Endothelial cell of umbilical vein (primary cell): ENCODE measurements around the gene SHLD2. TPM values are rescaled to one million over a fixed set of nuclear protein-coding genes. Genes with fewer than 3 reads are reported as not detected.

ENCODE experiments used
- BruUV-seq: library from RNA; stranded (reverse); fragments of 400-500 nt; replicated peaks from 2 replicates; lab custom pipeline; 2021; lab: Mats Ljungman, UMichigan
- CTCF ChIA-PET: fragments of 300-600, 350-600 bp; sonication (Branson Sonifier 250); formaldehyde crosslinking; loops from one replicate; lab custom pipeline; 2021; ENCODE audit warnings: antibody characterized with exemption, inconsistent platforms; lab: Charles Lee
- POLR2A ChIA-PET: fragments of 300-600, 350-600 bp; sonication (Branson Sonifier 250); formaldehyde crosslinking; loops from one replicate; lab custom pipeline; 2021; ENCODE audit warnings: antibody characterized with exemption, inconsistent platforms; lab: Charles Lee
- DNase-seq: peaks from one replicate; pipeline ENCODE4 v3.0.0-alpha.2; 2011; ENCODE audit warnings: low read depth, low spot score
- FAIRE-seq: peaks from 2 replicates; lab custom pipeline; 2011; peaks lifted over from hg19 to GRCh38; lab: Jason Lieb, UNC
- H2AFZ ChIP-seq: 2 replicates; pipeline ENCODE4 v1.6.0; 2012; ENCODE audit warnings: low read depth, low read length, control low read depth, inconsistent platforms
- H3K27ac ChIP-seq: 2 replicates; pipeline ENCODE4 v1.5.1; 2011; ENCODE audit warnings: low read depth, mild to moderate bottlenecking, control low read depth, low read length, moderate library complexity; ENCODE audit not compliant: insufficient read depth
- H3K27me3 ChIP-seq, 2 experiments: 2 replicates each; pipeline versions ENCODE4 v1.6.0 to v1.6.1; 2011; ENCODE audit warnings: low read length in 2 of 2, mixed read lengths in 1 of 2; ENCODE audit not compliant: control insufficient read depth in 2 of 2, insufficient read depth in 2 of 2
- H3K36me3 ChIP-seq, 2 experiments: 2 replicates in 1 of 2; 3 replicates in 1 of 2; pipeline ENCODE4 v1.5.1; 2011; ENCODE audit warnings: low read length in 2 of 2, mild to moderate bottlenecking in 1 of 2, moderate library complexity in 1 of 2; ENCODE audit not compliant: control insufficient read depth in 2 of 2, insufficient read depth in 2 of 2; ENCODE audit errors: extremely low read depth in 1 of 2
- H3K4me1 ChIP-seq: 3 replicates; pipeline ENCODE4 v1.5.1; 2011; ENCODE audit warnings: mild to moderate bottlenecking, low read length; ENCODE audit not compliant: control insufficient read depth, insufficient read depth; ENCODE audit errors: extremely low read depth
- H3K4me2 ChIP-seq: 2 replicates; pipeline ENCODE4 v1.6.1; 2011; ENCODE audit warnings: low read length, control low read depth, mixed read lengths; ENCODE audit not compliant: insufficient read depth
- H3K4me3 ChIP-seq, 3 experiments: fragments of 200-600 bp in 1 of 3; sonication (generic), shearing (Covaris generic) in 1 of 3; replicated peaks in 1 of 3; 2 replicates each; pipeline ENCODE4 v1.5.1; 2011 to 2016; ENCODE audit warnings: control low read depth in 3 of 3, low read length in 3 of 3, mild to moderate bottlenecking in 2 of 3, inconsistent platforms in 1 of 3, low read depth in 1 of 3, moderate library complexity in 1 of 3; ENCODE audit not compliant: insufficient read depth in 1 of 3
- H3K79me2 ChIP-seq: 2 replicates; pipeline ENCODE4 v1.6.0; 2012; ENCODE audit warnings: low read length, inconsistent platforms; ENCODE audit not compliant: control insufficient read depth, insufficient read depth
- H3K9ac ChIP-seq: replicated peaks from 2 replicates; pipeline ENCODE3; 2011; ENCODE audit warnings: low read length, control low read depth; ENCODE audit not compliant: insufficient read depth; ENCODE audit errors: extremely low read depth
- H3K9me1 ChIP-seq: replicated peaks from 3 replicates; pipeline ENCODE4 v1.6.0; 2011; ENCODE audit warnings: mild to moderate bottlenecking, low read length; ENCODE audit not compliant: control insufficient read depth, insufficient read depth; ENCODE audit errors: extremely low read depth
- H3K9me3 ChIP-seq: replicated peaks from 2 replicates; pipeline ENCODE4 v1.5.1; 2012; ENCODE audit warnings: low read length, inconsistent platforms; ENCODE audit not compliant: control insufficient read depth, insufficient read depth
- H4K20me1 ChIP-seq: replicated peaks from 2 replicates; pipeline ENCODE3; 2011; ENCODE audit warnings: mild to moderate bottlenecking, low read length; ENCODE audit not compliant: control insufficient read depth, insufficient read depth; ENCODE audit errors: extremely low read depth
- CTCF ChIP-seq, 2 donors: IDR thresholded peaks; 1 replicate in 1 of 2; 2 replicates in 1 of 2; pipeline ENCODE4 v1.5.1; 2011; ENCODE audit warnings: low read length in 2 of 2, mild to moderate bottlenecking in 2 of 2, moderate library complexity in 2 of 2, control low read depth in 1 of 2, inconsistent platforms in 1 of 2, low read depth in 1 of 2; ENCODE audit not compliant: insufficient read depth in 1 of 2; ENCODE audit errors: extremely low read depth in 1 of 2
- EZH2 ChIP-seq: IDR thresholded peaks from 2 replicates; pipeline ENCODE4 v1.6.1; 2012; ENCODE audit warnings: borderline replicate concordance, low read depth, mild to moderate bottlenecking, moderate library complexity, low read length, inconsistent platforms; ENCODE audit not compliant: severe bottlenecking
- FOS ChIP-seq: IDR thresholded peaks from 2 replicates; pipeline ENCODE4 v1.6.1; 2011; ENCODE audit warnings: mild to moderate bottlenecking, low read length, moderate library complexity, borderline replicate concordance; ENCODE audit not compliant: insufficient read depth
- GATA2 ChIP-seq: IDR thresholded peaks from 2 replicates; pipeline ENCODE4 v1.7.0; 2011; ENCODE audit warnings: low read depth, mild to moderate bottlenecking, moderate library complexity, mixed read lengths, low read length; ENCODE audit not compliant: insufficient read length, insufficient read depth
- MAX ChIP-seq: IDR thresholded peaks from 2 replicates; pipeline ENCODE4 v1.6.1; 2011; ENCODE audit not compliant: insufficient read depth, insufficient read length
- MYC ChIP-seq: IDR thresholded peaks from one replicate; pipeline ENCODE4 v1.6.1; 2011; ENCODE audit warnings: mild to moderate bottlenecking, low read depth, low read length
- POLR2AphosphoS5 ChIP-seq: IDR thresholded peaks from 2 replicates; pipeline ENCODE4 v1.6.1; 2012; ENCODE audit warnings: low read depth, mild to moderate bottlenecking, control low read depth, low read length, moderate library complexity; ENCODE audit not compliant: insufficient read depth
- dilution Hi-C: fragments of 300-500 bp; cut with MboI; formaldehyde crosslinking; loops from one replicate; pipeline ENCODE4 v1.15.0; 2019; ENCODE audit warnings: low sequenced_read_pairs; ENCODE audit not compliant: extremely low pct_ligation_motif_present
- intact Hi-C: fragments of 100-400 bp; cut with micrococcal nuclease; formaldehyde crosslinking; loops from one replicate; pipeline ENCODE4 v1.10.0; 2022
- polyA plus RNA-seq, 4 experiments: library from polyadenylated mRNA; depleted of rRNA in 3 of 4; stranded (reverse) in 3 of 4; unstranded in 1 of 4; fragments of >200 nt; gene quantifications; 2 replicates each; pipeline versions ENCODE4 v1.2.1 to v1.2.3, GENCODE V29; 2011 to 2012; ENCODE audit warnings: missing spikeins in 1 of 4
- total RNA-seq: library from RNA; stranded (reverse); gene quantifications from 2 replicates; pipeline ENCODE4 v1.2.3, GENCODE V29; 2021

Gene SHLD2
- total and polyA plus RNA-seq, 2 donors (not counting 3 experiments of a cell fraction or from before 2014, with no cell fraction given): 6.1 to 22.4 TPM

DNA sequence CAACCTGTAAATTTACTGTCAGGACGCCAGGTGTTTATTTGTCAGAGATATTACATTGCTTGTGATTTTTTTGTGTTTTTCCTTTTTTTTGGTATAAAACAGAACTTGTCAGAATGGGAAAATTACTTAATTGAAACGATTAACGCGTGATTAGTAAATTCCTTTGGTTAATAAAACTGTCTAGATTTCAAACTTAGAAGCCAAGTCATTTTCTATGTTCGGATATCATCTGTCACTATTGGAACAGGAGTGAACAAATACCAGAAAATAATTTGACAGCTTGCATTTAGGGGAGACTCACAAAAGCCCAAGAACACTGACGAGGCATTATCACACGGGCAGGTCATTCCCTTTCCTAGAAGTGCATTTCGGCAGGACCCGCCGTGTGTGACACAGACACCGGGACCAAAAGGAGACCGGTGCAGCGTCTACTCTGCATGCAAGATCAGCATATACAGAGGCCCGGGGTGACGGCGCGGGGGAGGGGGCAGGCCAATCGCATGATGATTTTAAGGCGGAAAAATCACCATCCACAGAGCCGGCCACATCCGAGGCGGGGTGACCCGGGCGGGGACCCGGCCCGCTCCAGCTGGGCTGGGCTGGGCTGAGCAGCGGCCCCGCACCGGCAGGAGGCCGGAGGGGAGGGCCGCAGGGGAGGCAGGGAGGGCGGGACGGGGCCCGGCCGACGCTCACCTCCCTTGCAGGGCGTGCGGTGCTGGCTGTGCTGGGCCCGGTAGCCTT lies 1.2 kb upstream of the SHLD2 start:
- CTCF ChIA-PET: interaction anchor here (1.0 to 1.8 kb wide), 10 partner anchors 9 to 154 kb away, joined by 3 to 9 read pairs (median 4); partner anchors contain the start of gene MMRN2
- FAIRE-seq: no peak

More for the DNA sequence above, 1.2 kb upstream of the SHLD2 start:
- no peak for TF ChIP-seq POLR2AphosphoS5
- TF ChIP-seq MYC: no peak
- TF ChIP-seq GATA2: no peak
- TF ChIP-seq MAX: no peak
- no peak for TF ChIP-seq CTCF (IDR thresholded peaks at IDR 0.05; ENCODE audit: extremely low read depth in 1 of 2, insufficient read depth in 1 of 2, low read depth in 1 of 2, low read length in 2 of 2)
- TF ChIP-seq FOS: no peak
- TF ChIP-seq EZH2: no peak
- peaks cover 35% of the 10 kb centered on the region for H3K4me1 ChIP-seq
- no TSS peak for BruUV-seq
- peak overlapping the region; percentile 71 for H3K27ac ChIP-seq
- H4K20me1 ChIP-seq: peaks cover 2% of the 10 kb centered on the region
- peak; percentile 52 for DNase-seq
- intact Hi-C loops: loop anchor here (2.0 kb wide), 2 partner anchors 123 to 135 kb away; partner anchors contain the start of gene SNCG
- POLR2A ChIA-PET: no interaction called here
- dilution Hi-C loops: no loop called here
- peak overlapping the region; percentile 85 for H3K9ac ChIP-seq
- peak overlapping the region; percentile 94 for H3K4me2 ChIP-seq
- peak overlapping the region; percentile 35 for H2AFZ ChIP-seq
- peak overlapping the region; percentile 41 to 95 (median 94) for H3K4me3 ChIP-seq
- peaks cover 69% of the 10 kb centered on the region for H3K79me2 ChIP-seq
- H3K9me3 ChIP-seq: no peaks in the 10 kb centered on the region
- no peaks in the 10 kb centered on the region for H3K36me3 ChIP-seq
- H3K9me1 ChIP-seq: no peaks in the 10 kb centered on the region
- H3K27me3 ChIP-seq: no peaks in the 10 kb centered on the region
